ENCODE data around the gene PPFIA2. TPM values are rescaled to one million over a fixed set of nuclear protein-coding genes. Genes with fewer than 3 reads are reported as not detected.

The PPFIA2 gene
- total RNA-seq, 4 donors from 2014 or later, result 0.81 to 25.2 (median 4.9) TPM

DNA sequence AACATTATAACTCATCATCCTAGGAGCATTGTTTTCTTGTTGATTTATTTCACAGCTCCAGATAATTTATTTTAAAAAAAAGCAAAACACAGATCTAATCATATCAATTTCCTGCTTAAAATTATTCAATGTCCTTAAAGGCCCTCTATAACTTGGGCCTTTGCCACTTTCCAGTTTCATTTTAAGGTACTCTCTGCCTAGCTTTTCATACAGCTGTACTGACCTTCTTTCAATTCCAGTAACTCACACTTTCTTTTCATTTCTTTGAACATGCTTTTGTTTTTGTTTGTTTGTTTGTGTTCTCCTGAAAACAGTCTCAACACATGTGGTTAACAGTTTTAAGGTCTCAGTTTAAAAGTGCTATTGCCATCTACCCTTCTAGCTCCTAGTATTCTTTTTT, 399.4 kb downstream of the PPFIA2 start:
- TF ChIP-seq, protein P1, sequence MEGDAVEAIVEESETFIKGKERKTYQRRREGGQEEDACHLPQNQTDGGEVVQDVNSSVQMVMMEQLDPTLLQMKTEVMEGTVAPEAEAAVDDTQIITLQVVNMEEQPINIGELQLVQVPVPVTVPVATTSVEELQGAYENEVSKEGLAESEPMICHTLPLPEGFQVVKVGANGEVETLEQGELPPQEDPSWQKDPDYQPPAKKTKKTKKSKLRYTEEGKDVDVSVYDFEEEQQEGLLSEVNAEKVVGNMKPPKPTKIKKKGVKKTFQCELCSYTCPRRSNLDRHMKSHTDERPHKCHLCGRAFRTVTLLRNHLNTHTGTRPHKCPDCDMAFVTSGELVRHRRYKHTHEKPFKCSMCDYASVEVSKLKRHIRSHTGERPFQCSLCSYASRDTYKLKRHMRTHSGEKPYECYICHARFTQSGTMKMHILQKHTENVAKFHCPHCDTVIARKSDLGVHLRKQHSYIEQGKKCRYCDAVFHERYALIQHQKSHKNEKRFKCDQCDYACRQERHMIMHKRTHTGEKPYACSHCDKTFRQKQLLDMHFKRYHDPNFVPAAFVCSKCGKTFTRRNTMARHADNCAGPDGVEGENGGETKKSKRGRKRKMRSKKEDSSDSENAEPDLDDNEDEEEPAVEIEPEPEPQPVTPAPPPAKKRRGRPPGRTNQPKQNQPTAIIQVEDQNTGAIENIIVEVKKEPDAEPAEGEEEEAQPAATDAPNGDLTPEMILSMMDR (IDR thresholded peaks at IDR 0.05), result no peak
- TF ChIP-seq POLR2AphosphoS5 (IDR thresholded peaks at IDR 0.05), result no peak
- no peak for TF ChIP-seq EP300 (IDR thresholded peaks at IDR 0.05)
- no peak for TF ChIP-seq POLR2A (IDR thresholded peaks at IDR 0.05)
- no peak overlapping the region for H3K27ac ChIP-seq
- no peaks in the 10 kb centered on the region for H3K9me3 ChIP-seq
- no peaks in the 10 kb centered on the region for H3K36me3 ChIP-seq
- no peak for ATAC-seq
- no peaks in the 10 kb centered on the region for H3K27me3 ChIP-seq
- H3K4me3 ChIP-seq, result no peak overlapping the region
- no peaks in the 10 kb centered on the region for H3K4me1 ChIP-seq

DNA sequence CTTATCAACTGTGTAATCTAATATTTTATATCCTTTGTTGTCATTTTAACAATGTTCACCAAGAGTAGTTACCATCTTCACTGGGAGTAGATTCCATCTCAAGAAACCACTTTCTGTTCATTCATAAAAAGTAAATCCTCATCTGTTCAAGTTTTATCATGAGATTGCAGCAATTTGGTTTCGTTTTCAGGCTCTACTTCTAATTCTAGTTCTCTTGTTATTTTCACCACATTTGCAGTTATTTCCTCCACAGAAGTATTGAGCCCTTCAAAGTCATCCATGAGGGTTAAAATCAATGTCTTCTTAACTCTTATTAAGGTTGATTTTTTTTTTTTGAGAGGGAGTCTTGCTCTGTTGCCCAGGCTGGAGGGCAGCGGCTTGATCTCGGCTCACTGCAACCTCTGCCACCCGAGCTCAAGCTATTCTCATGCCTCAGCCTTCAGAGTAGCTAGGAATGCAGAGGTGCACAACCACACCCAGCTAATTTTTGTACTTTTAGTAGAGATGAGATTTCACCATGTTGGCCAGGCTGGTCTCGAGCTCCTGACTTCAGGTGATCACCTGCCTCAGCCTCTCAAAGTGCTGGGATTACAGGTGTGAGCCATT, 404.7 kb downstream of the PPFIA2 start:
- TF ChIP-seq, protein P1 (IDR thresholded peaks at IDR 0.05), result no peak
- TF ChIP-seq POLR2AphosphoS5 (IDR thresholded peaks at IDR 0.05) (no peak), POLR2A (IDR thresholded peaks at IDR 0.05) (no peak), EP300 (IDR thresholded peaks at IDR 0.05) (no peak)
- ATAC-seq, result no peak
- H3K4me3 ChIP-seq, result no peak overlapping the region
- no peaks in the 10 kb centered on the region for H3K9me3 ChIP-seq
- H3K27ac ChIP-seq, result no peak overlapping the region
- WGBS, 2 donors (ENCODE audit: low coverage in 1 of 2), result 70 to 86% methylated on average over 4 to 5 of the region's 5 CpGs
- H3K4me1 ChIP-seq, result no peaks in the 10 kb centered on the region
- H3K27me3 ChIP-seq, result no peaks in the 10 kb centered on the region
- H3K36me3 ChIP-seq, result no peaks in the 10 kb centered on the region

DNA sequence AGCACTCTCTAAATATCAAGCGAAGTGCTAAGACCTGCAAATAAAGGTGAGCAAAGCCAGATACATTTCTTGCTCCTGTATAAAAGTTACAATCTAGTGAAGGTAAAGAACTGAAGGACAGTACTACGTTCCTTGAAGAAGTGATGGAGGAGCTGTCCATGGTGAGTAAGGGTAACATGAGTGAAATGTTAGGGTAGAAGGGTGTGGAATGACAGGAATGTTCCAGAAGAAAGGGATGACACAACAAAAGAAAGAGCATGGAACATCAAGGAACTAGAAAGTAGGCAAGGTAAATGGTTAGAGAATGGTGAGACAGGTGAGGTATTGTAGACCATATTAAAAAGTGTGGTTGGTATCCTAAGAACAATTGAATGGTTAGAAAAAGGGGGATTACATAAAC, 408.8 kb downstream of the PPFIA2 start:
- no peaks in the 10 kb centered on the region for H3K4me1 ChIP-seq
- no peak for TF ChIP-seq EP300 (IDR thresholded peaks at IDR 0.05)
- no peak for TF ChIP-seq POLR2A (IDR thresholded peaks at IDR 0.05)
- TF ChIP-seq, protein P1 (IDR thresholded peaks at IDR 0.05), result no peak
- TF ChIP-seq POLR2AphosphoS5 (IDR thresholded peaks at IDR 0.05), result no peak
- H3K36me3 ChIP-seq, result no peaks in the 10 kb centered on the region
- H3K4me3 ChIP-seq, result no peak overlapping the region
- H3K27ac ChIP-seq, result no peak overlapping the region
- H3K27me3 ChIP-seq, result no peaks in the 10 kb centered on the region
- no peaks in the 10 kb centered on the region for H3K9me3 ChIP-seq
- no peak for ATAC-seq
- WGBS, 2 donors (ENCODE audit: low coverage in 1 of 2), result 72 to 86% methylated on average over 2 of the region's 2 CpGs

DNA sequence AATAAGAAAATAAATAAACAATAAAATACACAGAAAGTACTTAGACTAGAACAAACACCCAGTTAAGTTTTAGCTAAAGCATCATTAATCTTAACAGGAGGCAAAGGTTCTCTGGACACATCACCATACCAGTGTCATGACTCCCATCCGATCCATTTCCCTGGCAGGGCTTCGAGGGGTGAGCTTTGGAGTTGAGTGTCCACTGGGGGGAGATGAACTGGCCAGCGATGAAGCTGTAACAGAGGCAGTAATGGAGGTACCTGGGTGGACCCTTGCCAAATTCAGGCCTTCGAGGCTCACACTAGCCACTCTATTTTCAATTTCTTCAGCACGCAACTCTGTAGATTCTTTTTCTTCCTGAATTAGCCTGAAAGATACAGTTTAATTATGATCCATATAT, 411.7 kb downstream of the PPFIA2 start:
- WGBS, 2 donors (ENCODE audit: low coverage in 1 of 2), result 72 to 89% methylated on average over 4 to 5 of the region's 5 CpGs
- H3K27me3 ChIP-seq, result no peaks in the 10 kb centered on the region
- H3K27ac ChIP-seq, result no peak overlapping the region
- ATAC-seq, result no peak
- no peak overlapping the region for H3K4me3 ChIP-seq
- H3K4me1 ChIP-seq, result no peaks in the 10 kb centered on the region
- no peak for TF ChIP-seq POLR2A (IDR thresholded peaks at IDR 0.05)
- no peak for TF ChIP-seq POLR2AphosphoS5 (IDR thresholded peaks at IDR 0.05)
- TF ChIP-seq, protein P1 (IDR thresholded peaks at IDR 0.05), result no peak
- TF ChIP-seq EP300 (IDR thresholded peaks at IDR 0.05), result no peak
- H3K36me3 ChIP-seq, result no peaks in the 10 kb centered on the region
- H3K9me3 ChIP-seq, result no peaks in the 10 kb centered on the region

DNA sequence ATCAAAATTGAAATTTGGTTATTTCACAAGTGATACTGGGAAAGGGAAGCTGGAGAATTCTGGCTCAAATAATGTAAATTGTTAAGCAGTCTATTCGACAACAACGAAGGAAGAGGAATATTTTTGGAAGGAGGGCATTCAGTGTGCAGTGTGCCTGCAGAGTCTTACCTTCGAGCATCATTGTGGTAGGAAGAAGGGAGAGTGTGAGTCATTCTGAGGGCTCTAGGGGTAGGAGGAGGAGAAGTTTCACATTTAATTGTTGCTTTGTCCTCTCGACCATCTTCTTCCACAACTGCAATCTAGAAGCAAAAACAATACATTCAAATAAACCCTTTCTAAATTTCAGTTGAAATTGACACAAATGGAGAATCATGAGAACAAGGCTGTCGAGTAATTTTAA, 418.2 kb downstream of the PPFIA2 start:
- Histone ChIP-seq H3K36me3 (no peaks in the 10 kb centered on the region), H3K9me3 (no peaks in the 10 kb centered on the region), H3K27me3 (no peaks in the 10 kb centered on the region), H3K27ac (no peak overlapping the region), H3K4me3 (no peak overlapping the region), H3K4me1 (no peaks in the 10 kb centered on the region)
- TF ChIP-seq, protein P1 (IDR thresholded peaks at IDR 0.05), result no peak
- TF ChIP-seq POLR2A (IDR thresholded peaks at IDR 0.05) (no peak), POLR2AphosphoS5 (IDR thresholded peaks at IDR 0.05) (no peak), EP300 (IDR thresholded peaks at IDR 0.05) (no peak)
- WGBS, 2 donors (ENCODE audit: low coverage in 1 of 2), result 81 to 84% methylated on average over 4 to 5 of the region's 5 CpGs
- ATAC-seq, result no peak
